ENCODE results near the gene YPEL2.

The YPEL2 gene

GRCh38 chr17:59374612-59375011 lies 43.2 kb downstream of the YPEL2 start:
- no peak overlapping the region for H3K4me3 Mint-ChIP-seq
- no peaks in the 10 kb centered on the region for H3K27me3 Mint-ChIP-seq (ENCODE audit: low read depth)
- peak overlapping the region; percentile 91 to 98 (median 97) for H3K27ac Mint-ChIP-seq
- peaks cover 65% of the 10 kb centered on the region for H3K4me1 Mint-ChIP-seq
- H3K36me3 Mint-ChIP-seq (ENCODE audit: low read depth), result peaks cover 5% of the 10 kb centered on the region
- no peak for TF ChIP-seq CTCF (IDR thresholded peaks at IDR 0.05; ENCODE audit: unreplicated experiment in 3 of 3)
- H3K9me3 Mint-ChIP-seq, result no peaks in the 10 kb centered on the region

GRCh38 chr17:59375857-59376256 lies 44.4 kb downstream of the YPEL2 start:
- H3K27ac Mint-ChIP-seq, result no peak overlapping the region
- TF ChIP-seq CTCF (IDR thresholded peaks at IDR 0.05; ENCODE audit: unreplicated experiment in 3 of 3), result no peak
- peaks cover 57% of the 10 kb centered on the region for H3K4me1 Mint-ChIP-seq
- H3K27me3 Mint-ChIP-seq (ENCODE audit: low read depth), result no peaks in the 10 kb centered on the region
- peaks cover 5% of the 10 kb centered on the region for H3K36me3 Mint-ChIP-seq (ENCODE audit: low read depth)
- H3K9me3 Mint-ChIP-seq, result no peaks in the 10 kb centered on the region
- no peak overlapping the region for H3K4me3 Mint-ChIP-seq

- Mint-ChIP-seq H3K27ac (no peak overlapping the region), H3K9me3 (no peaks in the 10 kb centered on the region), H3K4me3 (no peak overlapping the region), H3K4me1 (peaks cover 51% of the 10 kb centered on the region), H3K27me3 (ENCODE audit: low read depth) (no peaks in the 10 kb centered on the region), H3K36me3 (ENCODE audit: low read depth) (peaks cover 5% of the 10 kb centered on the region)
- no peak for TF ChIP-seq CTCF (IDR thresholded peaks at IDR 0.05; ENCODE audit: unreplicated experiment in 3 of 3)
Measured at GRCh38 chr17:59376506-59376905, 45.1 kb downstream of the YPEL2 start.

- Mint-ChIP-seq H3K27ac (peak overlapping the region; percentile 35 to 88 (median 72)), H3K27me3 (ENCODE audit: low read depth) (no peaks in the 10 kb centered on the region), H3K36me3 (ENCODE audit: low read depth) (peaks cover 5% of the 10 kb centered on the region), H3K4me3 (no peak overlapping the region), H3K4me1 (peaks cover 47% of the 10 kb centered on the region), H3K9me3 (no peaks in the 10 kb centered on the region)
- no peak for TF ChIP-seq CTCF (IDR thresholded peaks at IDR 0.05; ENCODE audit: unreplicated experiment in 3 of 3)
Measured at GRCh38 chr17:59377410-59377809, 46.0 kb downstream of the YPEL2 start.

- TF ChIP-seq CTCF (IDR thresholded peaks at IDR 0.05; ENCODE audit: unreplicated experiment in 3 of 3), result no peak
- H3K4me3 Mint-ChIP-seq, result peak overlapping the region in 1 of 3 experiments; percentile 1
Measured at GRCh38 chr17:59378675-59379074, 47.2 kb downstream of the YPEL2 start.

GRCh38 chr17:59380474-59380873 lies 49.0 kb downstream of the YPEL2 start:
- H3K4me3 Mint-ChIP-seq, result no peak overlapping the region
- H3K4me1 Mint-ChIP-seq, result peaks cover 27% of the 10 kb centered on the region

More at GRCh38 chr17:59378675-59379074, 47.2 kb downstream of the YPEL2 start:
- Mint-ChIP-seq H3K4me1 (peaks cover 36% of the 10 kb centered on the region), H3K27ac (peak overlapping the region; percentile 66 to 92 (median 88)), H3K36me3 (ENCODE audit: low read depth) (peaks cover 6% of the 10 kb centered on the region), H3K27me3 (ENCODE audit: low read depth) (no peaks in the 10 kb centered on the region), H3K9me3 (no peaks in the 10 kb centered on the region)

More at GRCh38 chr17:59380474-59380873, 49.0 kb downstream of the YPEL2 start:
- peaks cover 14% of the 10 kb centered on the region for H3K36me3 Mint-ChIP-seq (ENCODE audit: low read depth)
- no peak for TF ChIP-seq CTCF (IDR thresholded peaks at IDR 0.05; ENCODE audit: unreplicated experiment in 3 of 3)
- no peaks in the 10 kb centered on the region for H3K27me3 Mint-ChIP-seq (ENCODE audit: low read depth)
- no peaks in the 10 kb centered on the region for H3K9me3 Mint-ChIP-seq
- peak overlapping the region in 1 of 3 experiments; percentile 33 for H3K27ac Mint-ChIP-seq
